Right kidney (tissue), 9 donors: ENCODE measurements around the gene TMEM38B.

Source experiments
- DNase-seq: peaks from one replicate; pipeline ENCODE4 v3.0.0-alpha.2; 2016
- long read RNA-seq, 8 donors: transcript quantifications; one replicate each; lab custom pipeline, GENCODE V29; 2026

TMEM38B gene, protein sequence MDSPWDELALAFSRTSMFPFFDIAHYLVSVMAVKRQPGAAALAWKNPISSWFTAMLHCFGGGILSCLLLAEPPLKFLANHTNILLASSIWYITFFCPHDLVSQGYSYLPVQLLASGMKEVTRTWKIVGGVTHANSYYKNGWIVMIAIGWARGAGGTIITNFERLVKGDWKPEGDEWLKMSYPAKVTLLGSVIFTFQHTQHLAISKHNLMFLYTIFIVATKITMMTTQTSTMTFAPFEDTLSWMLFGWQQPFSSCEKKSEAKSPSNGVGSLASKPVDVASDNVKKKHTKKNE
- long read RNA-seq, donor 1, transcript TMEM38B-202 (6 exons, 3,525 nt) = major isoform, 19 of 19 reads
- long read RNA-seq, donor 1, partial matches to known transcripts = 0 of 19 reads
- long read RNA-seq, donor 1, other reads (novel, unspliced or antisense) = 0 of 19 reads
- long read RNA-seq, donor 2, transcript TMEM38B-202 (6 exons, 3,525 nt) = major isoform, 8 of 8 reads
- long read RNA-seq, donor 2, partial matches to known transcripts = 0 of 8 reads
- long read RNA-seq, donor 2, other reads (novel, unspliced or antisense) = 0 of 8 reads
- long read RNA-seq, donor 3, transcript TMEM38B-202 (6 exons, 3,525 nt) = major isoform, 7 of 7 reads
- long read RNA-seq, donor 3, partial matches to known transcripts = 0 of 7 reads
- long read RNA-seq, donor 3, other reads (novel, unspliced or antisense) = 0 of 7 reads
- long read RNA-seq, donor 4, transcript TMEM38B-202 (6 exons, 3,525 nt) = major isoform, 12 of 18 reads
- long read RNA-seq, donor 4, partial matches to known transcripts = 6 of 18 reads
- long read RNA-seq, donor 4, other reads (novel, unspliced or antisense) = 0 of 18 reads
- long read RNA-seq, donor 5, transcript TMEM38B-202 (6 exons, 3,525 nt) = major isoform, 15 of 15 reads
- long read RNA-seq, donor 5, partial matches to known transcripts = 0 of 15 reads
- long read RNA-seq, donor 5, other reads (novel, unspliced or antisense) = 0 of 15 reads
- long read RNA-seq, donor 6, transcript TMEM38B-202 (6 exons, 3,525 nt) = major isoform, 17 of 23 reads
- long read RNA-seq, donor 6, partial matches to known transcripts = 6 of 23 reads
- long read RNA-seq, donor 6, other reads (novel, unspliced or antisense) = 0 of 23 reads
- long read RNA-seq, donor 7, transcript TMEM38B-202 (6 exons, 3,525 nt) = major isoform, 20 of 26 reads
- long read RNA-seq, donor 7, partial matches to known transcripts = 6 of 26 reads
- long read RNA-seq, donor 7, other reads (novel, unspliced or antisense) = 0 of 26 reads
- long read RNA-seq, donor 8, transcript TMEM38B-202 (6 exons, 3,525 nt) = major isoform, 17 of 17 reads
- long read RNA-seq, donor 8, partial matches to known transcripts = 0 of 17 reads
- long read RNA-seq, donor 8, other reads (novel, unspliced or antisense) = 0 of 17 reads

DNA sequence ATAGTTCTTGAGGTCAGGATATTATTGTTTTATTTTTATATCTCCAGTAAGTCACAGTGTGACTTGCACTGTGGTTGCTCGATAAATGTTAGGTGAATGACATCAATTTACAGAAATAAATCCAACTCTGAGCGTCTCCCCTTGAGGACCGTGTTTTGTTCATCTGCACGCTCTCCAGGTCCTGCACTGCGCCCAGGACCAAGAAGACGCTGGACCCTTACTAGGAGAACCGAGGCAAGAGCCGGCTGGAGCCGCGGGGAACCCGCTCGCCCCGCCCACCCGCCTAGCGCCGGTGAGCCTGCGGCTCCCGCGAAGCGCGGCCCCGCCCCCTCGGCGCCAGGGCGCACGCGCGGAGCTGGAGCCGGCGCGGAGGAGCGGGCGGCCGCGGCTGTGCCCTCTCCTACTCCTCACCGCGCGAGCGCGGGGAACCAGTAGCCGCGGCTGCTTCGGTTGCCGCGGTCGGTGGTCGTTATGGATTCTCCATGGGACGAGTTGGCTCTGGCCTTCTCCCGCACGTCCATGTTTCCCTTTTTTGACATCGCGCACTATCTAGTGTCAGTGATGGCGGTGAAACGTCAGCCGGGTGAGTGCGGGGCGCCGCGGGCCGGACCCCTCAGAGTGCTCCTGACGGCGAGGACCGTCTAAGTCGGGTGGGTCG lies at the start of gene TMEM38B:
TMEM38B (plus strand) TSS at position 352 of the 658 bp plus-strand sequence; CDS start at position 472, 120 bp downstream.
- peak; percentile 95 for DNase-seq

DNA sequence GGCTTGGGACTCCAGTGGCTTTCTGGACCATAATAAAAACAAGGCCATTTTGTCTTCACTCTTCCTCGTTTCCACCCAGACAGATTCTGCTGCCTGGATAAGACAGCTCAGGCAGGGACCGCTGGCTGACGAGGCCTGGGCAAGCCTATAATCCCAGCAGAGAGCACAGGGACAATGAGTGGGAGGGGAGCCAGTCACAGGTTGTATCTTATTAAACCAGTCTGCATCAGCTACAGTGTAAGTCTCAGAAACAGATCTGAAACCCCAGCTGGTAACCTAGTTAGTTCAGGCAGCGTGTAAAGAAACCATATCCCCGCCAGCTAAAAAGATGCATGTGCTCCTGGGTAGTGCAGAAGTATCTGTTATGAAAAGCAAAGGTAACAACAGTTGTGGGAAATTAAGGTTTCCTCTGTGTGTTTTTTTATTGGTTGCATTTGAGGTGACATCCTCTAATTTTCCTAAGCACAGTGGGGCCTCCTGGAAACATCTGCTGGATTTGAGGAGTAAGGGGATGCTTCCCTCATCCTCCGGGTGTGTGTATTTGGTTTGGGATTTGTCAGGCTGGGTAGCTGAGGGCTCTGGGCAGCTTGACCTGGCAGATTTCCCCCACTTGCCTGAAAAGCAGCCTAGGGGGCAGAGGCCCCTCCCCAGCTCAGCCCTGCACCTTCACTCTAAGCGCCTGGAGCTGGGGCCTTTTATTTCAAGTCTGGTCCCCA lies 47.3 kb upstream of the TMEM38B start:
- no peak for DNase-seq

DNA sequence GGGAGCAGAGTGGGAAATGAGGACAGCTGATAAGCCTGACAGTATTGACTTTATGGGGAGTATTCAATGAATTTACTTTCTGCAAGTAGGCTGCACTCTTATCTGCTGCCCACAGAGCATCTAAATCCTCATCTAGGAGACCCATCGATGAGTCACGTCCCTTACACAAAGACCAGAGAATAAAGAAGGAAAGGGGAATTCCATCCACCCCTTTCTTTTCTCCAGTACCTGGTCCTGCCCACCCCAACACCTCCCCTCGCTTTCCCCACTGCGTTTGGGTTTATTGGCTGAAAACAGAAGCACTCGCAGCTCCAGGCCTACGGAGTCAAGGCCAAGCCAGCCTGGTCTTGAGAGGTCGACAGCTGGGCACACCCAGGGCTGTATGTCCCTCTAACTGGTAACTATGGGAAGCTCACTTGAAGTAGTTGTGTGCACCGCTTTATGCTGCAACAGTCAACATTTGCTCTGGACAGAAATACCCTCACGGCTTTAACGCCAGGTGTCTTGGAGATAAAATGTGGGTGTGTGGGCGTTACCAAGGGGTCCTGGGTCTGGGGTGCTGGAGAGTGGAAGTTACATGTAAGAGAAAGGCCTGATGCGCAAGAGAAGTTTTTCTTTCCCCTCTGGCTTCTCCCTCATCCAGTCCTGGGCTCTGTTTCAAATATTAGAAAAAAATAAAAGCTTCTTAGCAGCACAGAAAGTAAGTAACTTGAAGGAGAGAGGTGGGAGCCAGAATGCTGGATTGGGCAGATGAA lies 46.6 kb upstream of the TMEM38B start:
- DNase-seq = no peak

DNA sequence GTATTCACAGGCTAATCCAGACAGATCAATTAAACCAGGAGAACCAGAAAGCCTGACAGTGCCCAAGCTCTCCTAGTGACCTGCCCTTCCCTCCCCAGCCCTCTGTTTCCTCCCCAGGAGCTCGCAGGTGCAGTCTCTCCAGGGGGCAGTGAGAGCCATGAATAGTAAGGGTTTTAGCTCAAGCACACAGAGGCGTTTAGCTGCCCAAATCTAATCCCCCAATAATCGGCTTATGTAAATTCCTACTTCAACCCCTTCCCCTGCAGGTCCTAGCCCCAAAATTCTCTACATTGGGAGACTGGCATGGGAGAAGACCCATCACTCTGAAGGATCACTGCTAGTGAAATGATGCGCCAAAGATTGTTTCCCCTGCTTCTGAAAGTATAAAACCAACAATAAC lies 42.5 kb upstream of the TMEM38B start:
- DNase-seq = no peak

DNA sequence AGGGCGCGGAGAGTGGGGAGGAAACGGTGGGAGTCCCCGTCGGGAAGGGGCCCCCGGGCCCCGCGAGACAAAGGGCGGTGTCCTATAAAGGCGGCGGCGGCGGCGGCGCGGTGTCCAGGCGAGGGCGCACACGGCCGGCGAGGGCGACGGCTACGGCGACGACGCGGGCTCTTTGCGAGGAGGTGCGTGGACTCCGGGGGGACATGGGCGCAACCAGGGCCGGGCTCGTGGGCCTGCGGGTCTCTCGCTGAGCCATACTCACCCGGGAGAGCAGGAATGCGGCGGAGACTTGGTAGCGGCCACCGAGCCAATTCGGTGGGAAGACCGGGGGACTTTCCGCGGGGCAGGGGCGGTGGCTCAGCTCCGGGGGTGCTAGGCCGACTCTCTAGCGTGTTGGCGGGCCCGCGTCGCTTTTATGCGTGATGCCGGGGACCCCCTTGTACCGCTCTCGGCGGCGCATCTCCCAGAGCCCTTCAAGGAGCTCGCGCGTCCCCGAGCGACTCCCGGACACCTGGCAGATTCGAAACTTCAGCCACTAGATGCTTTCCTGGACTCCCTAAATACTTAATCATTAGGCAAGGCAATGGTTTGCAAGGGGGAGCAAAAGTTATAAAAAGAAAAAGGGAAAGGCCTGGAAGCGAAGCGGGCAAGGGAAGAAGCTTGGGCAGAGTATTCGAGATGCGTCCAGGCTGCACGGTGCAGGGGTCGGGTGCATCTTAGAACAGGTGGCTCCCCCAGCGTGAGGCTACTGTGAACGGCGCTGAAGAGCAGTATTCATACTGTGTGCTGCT lies 38.0 kb upstream of the TMEM38B start:
- peak; percentile 61 for DNase-seq

DNA sequence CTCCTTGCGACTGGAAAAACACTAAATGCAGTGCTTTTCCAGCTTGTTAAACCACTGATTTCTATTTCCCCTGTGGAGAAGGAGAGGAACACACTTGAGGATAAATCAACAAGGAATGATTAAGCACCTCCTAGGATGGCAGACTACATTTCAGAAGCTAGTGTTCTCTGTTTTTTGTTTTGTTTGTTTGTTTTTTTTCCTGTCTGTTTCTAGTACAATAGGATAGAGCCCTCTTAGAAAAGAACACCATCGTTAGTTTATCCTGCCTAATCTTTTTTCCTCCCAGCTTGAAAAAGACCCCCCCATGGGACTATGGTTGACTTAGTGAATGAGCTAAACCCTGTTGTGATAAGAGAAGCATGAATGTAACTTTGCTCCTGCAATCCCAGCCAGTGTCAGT lies 36.0 kb upstream of the TMEM38B start:
- no peak for DNase-seq

DNA sequence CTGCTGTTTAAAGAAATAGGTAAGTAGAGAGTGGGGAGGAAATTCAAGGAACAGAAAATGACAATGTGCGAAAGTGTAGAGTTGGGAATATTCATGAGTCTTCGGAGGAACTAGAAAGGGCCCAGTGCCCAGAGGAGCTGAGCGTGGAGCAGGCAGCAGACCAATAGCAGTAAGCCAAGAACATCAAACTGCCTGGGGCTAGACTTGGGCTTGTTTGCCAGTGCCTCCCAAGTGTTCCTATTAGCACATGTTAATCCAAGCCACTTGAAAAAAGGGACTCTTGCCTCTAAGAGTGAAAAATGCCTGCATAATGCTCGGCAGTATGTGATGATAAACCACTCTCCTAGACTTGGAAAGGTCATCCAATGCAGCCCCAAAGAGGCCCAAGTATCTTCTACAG lies 33.3 kb upstream of the TMEM38B start:
- DNase-seq = no peak

DNA sequence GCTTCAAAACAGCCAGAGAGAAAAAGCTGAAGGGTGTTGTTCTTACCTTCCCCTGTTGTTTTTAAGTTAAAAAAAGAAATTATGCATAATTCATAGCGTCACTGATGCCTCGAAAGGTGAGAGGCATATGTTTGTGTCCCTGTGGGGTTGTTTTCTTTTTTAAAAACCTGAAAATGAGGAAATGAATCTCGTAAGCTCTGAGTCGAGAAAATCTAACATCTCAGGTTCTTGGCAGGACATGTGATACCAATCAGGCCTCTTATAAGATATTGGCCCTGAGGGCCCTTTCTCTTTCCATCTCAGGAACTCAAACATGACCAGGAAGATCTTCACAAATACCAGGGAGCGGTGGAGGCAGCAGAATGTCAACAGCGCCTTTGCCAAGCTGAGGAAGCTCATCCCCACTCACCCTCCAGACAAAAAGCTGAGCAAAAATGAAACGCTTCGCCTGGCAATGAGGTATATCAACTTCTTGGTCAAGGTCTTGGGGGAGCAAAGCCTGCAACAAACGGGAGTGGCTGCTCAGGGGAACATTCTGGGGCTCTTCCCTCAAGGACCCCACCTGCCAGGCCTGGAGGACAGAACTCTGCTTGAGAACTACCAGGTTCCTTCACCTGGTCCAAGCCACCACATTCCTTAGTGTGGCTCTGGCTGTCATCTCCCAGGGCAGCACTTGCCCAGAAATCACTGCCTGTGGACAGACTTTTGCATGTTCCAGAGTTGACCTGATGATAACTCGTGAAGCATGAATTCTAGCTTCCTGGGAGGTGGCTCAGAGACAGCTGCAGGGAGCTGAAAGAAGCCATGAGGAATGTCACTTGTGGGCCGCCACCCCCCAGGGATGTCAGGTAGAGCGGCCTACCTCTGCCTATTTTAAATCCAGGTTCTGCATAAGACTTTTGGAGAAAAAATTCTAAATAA lies 31.9 kb upstream of the TMEM38B start, which contains the start of gene TAL2:
TAL2 (plus strand) TSS at position 274 of the 921 bp plus-strand sequence; CDS start at position 314, 40 bp downstream.
- DNase-seq = no peak

DNA sequence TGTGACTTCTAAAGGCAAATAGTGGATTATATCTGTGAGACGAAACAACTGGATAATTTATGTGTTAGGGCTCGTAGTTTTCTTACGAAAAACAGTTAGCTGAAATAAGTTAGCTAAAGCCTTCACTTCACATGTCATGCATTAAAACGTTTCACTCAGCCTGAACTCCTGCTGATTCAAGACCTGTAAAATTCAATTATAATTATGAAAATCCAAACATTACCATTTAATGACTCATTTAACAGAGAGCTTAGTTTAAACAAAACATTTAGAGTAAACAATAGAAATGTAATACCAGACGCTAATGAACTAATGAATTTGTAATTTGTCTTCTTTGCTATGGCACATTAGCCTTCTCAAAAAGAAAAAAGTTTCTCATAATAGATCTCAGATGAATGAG lies 30.4 kb upstream of the TMEM38B start:
- no peak for DNase-seq

DNA sequence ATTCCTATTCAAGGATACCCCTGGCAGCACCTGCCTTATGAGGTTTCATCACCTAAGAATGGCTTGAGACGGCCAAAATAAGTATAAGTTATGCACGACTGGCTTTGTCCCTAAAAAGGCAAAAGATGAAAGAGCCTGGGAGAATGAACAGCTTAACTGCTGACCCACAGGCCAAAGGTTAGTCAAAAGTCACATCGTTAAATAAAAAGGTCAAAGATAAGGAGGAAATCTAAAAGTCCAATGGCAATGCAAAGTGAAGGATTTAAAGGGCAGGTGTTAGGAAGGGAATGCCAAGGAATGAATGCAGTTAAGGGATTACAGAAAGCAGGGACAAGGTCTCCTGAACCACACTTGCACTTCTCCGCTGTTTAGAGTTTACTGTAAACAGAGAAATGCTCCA lies 26.5 kb upstream of the TMEM38B start:
- no peak for DNase-seq

DNA sequence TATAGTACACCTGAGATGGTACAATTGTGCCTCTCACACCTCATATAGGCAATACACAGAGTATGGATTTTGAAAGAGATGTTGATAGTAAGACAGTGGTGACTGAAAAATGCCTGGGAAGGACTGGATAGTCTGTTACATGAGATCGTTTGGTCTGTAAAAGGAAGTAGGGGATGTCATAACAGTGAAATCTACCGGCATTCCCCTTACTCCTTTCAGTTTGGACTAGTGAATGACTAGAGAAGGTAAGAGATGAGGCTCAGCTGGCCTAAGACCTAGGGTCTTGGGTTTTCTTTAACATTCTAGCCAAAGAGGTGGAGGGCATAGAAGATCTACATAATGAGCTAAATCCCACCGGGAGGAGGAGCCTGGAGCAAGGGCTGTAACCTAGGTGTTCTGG lies 24.0 kb upstream of the TMEM38B start:
- no peak for DNase-seq

DNA sequence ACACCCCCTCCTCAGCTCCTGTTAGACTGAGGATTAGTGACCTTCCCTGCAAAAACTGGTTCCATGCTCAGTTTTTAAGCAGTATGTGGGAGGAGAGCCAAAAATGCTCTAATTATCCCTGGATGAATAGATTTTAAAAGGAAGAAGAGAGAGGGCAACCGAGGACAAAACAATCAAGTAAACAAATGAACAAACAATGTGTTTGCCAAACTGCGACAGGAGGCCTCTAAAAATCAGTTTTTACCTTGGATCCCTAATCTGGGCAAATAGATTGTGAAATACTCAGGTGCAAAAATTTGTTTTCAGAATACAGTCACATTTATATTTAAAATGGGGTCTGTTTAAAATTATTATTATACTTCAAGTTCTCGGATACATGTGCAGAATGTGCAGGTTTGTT lies 23.6 kb upstream of the TMEM38B start:
- no peak for DNase-seq

DNA sequence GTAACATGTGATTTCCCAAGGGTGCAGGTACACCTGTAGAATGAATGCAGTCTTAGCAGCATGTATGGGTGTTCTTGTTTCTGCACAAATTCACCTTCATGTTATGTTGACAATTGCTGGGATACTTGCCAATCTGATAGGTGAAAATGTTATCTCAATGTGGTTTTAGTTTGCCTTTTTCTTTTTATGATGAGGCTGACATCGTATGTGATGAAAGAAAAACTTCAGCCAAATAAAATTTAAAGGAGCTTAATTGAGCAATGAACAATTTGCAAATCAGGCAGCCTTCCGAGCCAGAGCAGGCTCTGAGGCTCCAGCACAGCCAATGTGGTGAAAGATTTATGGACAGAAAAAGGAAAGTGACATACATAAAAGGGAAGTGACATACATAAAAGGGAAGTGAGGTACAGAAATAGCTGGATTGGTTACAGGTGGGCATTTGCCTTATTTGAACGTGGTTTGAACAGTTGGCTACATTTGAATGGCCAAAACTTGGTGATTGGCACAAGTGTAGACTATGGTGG lies 21.6 kb upstream of the TMEM38B start:
- DNase-seq = no peak

DNA sequence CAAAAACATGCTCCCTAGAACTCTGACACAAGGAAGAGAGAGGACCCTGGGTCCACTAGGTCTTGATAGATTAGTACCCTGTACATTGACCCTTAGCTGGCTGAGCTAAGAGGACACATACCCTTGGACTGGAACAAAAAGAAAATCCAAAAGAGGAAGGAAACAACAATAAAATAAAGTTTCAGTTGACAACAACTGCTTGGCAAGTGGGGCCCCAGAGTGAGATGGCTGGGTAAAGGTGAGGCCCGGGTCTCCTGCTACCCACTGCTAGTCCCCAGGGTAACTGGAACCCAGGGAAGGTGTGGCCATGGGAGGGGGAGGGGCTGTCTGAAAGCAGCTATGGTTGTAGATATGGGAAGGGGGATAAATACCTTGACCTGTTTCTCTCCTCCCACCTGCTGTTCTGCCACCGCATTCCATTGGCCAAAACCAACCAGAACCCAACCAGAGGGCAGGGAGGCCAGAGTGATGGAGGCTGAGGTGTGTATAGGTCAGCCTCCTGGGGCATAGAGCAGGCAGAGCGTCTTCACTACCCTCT lies 20.4 kb upstream of the TMEM38B start:
- no peak for DNase-seq

DNA sequence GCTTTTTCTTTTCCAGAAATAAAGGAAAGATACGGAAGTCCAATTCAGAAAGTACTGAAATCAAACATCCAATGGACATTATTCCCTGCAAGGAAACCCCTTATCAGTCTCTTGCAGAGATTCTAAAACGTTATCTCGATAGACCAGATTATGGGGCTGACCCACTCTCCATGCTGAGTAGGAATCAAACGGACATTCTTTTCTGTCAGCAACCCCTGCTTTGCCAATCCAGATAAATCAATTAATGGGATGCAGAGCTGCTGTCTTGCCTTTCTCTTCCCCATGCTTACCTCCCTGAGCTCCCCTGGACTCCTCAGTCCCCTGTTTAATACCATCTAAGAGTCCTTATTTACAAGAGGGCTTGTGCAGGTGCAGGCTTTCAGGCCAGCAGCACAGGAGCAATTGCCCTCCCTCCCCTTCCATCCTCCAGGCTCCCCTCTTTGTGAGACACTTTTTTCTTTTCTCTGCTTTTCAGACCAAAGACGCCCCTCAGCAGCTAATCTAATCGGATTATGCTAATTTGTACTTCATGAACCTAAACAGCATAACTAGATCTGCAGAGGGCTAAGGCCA lies 17.9 kb upstream of the TMEM38B start:
- DNase-seq = no peak

DNA sequence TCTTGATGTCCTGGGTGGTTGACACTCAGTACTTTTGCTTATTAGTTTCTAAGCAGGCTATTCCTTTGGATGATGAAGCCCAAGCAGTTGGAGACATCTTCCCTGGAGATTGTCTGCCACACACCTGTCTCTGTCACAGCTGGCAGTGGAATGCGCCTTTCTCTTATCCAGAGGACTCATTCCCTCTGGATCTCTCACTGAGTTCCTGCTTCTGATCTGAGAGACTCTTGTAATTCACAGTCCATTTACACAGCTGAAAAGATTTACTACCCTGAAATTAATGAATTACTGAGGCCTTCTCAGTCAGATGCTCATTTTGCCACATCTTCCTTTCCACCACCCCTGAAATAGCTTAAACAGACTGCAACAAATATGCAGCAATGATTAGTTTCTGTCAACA lies 16.2 kb upstream of the TMEM38B start:
- DNase-seq = no peak

DNA sequence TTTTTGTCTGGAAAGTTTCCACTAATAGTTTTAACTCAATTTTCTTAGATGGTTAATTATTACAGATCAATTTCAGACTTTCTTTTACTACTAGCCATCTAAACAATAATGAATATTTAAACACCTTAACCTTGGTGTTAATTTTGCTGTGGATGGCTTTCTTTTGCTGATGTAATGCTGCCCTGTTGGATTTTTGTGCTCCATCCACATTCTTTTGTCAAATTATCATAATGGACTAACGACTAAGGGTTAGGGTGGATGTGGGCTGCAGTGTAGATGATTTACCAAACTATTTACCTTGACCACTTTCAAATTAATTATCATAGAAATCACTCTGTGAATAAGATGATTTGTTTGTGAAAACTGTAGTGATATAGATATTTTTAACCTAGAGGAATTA lies 15.6 kb upstream of the TMEM38B start:
- no peak for DNase-seq
